Middle frontal gyrus (tissue), 1 donor: ENCODE measurements around the gene GSK3B.

Source experiments
- DNase-seq: peaks from one replicate; pipeline ENCODE4 v3.0.0-alpha.2; 2015; ENCODE audit warnings: low spot score; ENCODE audit errors: extremely low spot score

GSK3B gene

DNA sequence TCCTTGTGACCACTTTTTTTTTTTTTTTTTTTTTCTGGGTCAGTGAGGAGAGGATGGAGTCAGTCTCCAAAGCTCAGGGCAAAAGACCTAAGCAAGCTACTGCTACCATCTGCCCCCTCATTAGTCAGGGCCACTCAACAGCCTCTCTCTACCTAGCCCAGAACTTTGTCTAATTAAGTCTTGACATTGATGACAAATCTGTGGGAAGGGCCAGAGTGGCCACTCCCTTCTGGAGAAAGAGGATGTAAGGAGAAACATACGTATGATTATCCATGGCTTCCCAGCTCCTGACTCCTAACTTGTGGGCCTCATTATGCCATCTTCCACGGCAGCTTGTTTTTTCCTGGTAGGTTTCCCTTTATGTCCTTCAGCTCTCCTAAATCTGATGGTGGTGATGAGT lies 274.4 kb downstream of the GSK3B start:
- DNase-seq: no peak

DNA sequence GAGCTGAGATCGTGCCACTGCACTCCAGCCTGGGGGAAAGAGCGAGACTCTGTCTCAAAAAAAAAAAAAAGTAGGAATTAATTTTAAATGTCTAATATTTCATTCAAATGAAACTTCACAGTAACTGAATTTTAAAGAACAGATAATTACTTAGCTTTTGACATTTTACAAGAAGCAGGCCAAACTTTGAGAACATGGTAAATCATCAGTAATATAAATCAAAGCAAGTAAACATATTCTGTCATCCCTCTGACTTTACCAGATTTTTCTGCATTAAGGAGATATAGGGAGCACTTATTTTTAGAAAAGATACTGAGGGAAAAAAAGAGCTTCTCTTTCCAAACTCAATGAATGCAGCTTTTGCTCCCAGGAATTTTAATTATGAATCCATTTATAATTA lies 275.3 kb downstream of the GSK3B start:
- no peak for DNase-seq

DNA sequence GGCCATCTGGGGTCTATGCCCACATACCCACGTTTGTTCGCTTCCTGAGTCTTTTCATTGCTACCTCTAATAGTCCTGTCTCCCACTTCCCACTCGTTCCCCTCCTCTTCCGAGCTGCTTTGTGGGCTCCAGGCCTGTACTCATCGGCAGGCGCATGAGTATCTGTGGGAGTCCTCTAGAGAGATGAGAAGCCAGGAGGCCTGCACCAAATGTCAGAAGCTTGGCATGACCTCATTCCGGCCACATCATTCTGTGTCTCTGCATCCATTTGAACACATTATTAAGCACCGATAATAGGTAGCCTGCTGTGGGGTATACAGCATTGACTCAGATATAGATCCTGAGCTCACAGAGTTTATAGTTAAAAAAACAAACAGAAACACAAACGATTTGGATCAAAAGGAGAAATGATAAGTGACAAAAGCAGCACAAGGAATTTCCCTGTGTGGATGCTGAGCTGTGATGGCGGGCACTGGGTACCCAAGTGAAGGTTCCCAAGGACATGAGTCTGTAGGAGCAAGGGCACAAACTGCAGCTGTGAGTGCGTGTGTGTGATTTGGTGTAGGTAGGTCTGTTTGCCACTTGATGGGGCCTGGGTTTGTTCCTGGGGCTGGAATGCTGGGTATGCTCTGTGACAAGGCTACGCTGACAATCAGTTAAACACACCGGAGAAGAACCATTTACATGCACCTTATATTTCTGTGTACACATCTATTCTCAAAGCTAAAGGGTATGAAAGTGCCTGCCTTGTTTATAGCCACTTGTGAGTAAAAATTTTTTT lies 276.5 kb downstream of the GSK3B start:
- no peak for DNase-seq

DNA sequence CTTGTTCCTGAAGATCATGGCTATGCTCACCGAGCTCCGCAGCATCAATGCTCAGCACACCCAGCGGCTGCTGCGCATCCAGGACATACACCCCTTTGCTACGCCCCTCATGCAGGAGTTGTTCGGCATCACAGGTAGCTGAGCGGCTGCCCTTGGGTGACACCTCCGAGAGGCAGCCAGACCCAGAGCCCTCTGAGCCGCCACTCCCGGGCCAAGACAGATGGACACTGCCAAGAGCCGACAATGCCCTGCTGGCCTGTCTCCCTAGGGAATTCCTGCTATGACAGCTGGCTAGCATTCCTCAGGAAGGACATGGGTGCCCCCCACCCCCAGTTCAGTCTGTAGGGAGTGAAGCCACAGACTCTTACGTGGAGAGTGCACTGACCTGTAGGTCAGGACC lies 277.2 kb downstream of the GSK3B start:
- DNase-seq: no peak

DNA sequence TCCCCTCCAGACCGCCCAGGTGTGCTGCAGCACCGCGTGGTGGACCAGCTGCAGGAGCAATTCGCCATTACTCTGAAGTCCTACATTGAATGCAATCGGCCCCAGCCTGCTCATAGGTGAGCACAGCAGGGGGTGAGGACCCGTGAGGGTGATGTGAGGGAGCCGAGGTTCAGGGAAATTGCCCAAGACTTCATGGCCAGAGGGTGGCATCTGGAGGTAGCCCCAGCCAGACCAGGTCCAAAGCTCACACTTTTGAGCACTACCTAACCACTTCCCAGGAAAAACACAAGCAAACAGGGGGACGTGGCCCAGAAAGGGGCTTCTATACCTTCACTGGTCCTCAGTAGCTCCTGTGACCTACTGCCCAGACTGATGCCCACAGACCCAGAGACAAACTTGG lies 278.5 kb downstream of the GSK3B start:
- DNase-seq: no peak

DNA sequence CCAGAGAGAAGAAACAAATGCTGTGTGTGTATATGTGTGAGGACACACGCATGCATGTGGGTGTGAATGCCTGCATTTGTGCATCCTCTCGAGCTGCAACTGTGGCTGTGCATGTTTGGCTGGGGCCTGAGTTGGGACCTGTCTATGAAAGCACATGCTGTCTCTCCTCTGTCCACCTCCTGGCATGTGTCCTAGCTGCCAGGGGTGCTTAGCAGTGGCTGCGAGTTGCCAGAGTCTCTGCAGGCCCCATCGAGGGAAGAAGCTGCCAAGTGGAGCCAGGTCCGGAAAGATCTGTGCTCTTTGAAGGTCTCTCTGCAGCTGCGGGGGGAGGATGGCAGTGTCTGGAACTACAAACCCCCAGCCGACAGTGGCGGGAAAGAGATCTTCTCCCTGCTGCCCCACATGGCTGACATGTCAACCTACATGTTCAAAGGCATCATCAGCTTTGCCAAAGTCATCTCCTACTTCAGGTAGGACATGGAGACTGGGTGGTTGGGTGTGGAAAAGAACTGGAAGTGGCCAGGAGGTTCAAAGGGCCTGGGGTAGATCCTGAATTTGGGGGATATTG lies 281.7 kb downstream of the GSK3B start:
- DNase-seq: no peak

DNA sequence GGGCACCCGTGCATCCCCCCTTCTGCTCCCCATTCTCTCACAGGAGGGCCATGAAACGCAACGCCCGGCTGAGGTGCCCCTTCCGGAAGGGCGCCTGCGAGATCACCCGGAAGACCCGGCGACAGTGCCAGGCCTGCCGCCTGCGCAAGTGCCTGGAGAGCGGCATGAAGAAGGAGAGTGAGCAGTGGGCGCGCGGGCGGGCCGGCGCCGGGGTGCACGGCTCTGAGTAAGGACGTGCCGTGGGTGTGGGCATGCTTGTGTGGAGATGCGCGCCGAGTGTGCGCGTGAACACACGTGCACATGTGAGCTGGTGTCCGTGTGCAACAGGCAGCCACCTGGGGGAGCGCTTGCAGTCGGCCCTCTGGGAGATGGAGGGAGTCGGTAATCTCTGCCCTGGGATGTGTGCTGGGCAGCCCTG lies 284.2 kb downstream of the GSK3B start:
- no peak for DNase-seq

DNA sequence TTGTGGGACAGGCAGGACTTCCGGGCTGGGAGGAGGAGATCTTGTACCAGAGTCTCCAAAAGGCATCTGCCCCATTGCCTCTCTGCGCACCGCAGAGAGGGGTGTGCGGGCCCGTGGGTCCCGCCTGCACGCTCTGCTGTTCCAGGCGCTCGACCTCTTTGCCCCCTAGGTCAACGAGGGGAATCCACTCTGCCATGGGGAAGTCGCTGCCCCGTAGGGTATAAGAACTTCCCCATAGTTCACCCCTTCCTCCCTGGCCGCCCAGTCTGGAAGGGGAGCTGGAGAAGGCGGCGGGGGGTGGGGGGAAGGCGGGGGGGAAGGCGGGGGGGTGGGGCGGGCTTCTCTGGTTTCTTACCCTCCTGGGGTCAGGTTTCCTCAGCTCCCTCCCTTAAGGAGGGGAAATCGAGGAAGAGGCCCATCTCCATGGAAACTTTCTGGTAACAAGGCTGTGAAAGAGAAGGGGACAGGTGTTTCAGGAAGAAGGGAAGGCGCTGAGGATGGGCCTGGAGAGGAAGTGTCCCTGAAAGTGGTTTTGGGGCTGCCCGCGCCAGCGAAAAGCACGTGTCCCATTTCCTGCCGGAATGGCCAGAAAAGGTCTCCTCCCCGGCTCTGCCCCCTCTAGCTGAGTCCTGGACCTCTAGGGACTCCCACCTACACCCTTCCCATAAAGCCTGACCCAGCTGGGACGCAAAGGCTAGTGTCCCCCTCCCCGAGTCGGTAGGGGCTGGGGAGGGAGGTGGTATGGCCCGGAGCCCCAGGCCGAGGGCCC lies 284.8 kb downstream of the GSK3B start:
- DNase-seq: no peak

DNA sequence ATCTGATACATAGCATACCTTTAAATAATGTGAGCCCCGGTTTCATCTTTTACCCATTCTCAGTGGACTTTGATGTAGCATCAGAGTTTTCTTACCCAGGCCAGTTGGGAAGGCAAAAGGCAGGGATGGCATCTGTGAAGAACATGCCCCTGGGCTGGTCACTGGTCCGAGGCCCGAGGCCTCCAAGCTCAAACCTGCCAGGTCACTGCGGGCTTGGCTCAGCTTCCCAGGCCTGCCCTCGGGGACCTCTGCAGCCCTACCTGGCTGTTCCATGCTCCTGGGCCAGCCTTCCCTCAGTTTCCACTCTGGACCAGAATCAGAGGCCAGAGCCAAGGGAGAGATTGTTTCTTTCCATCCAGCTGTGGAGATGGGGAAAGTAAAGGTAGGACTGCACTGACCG lies 285.4 kb downstream of the GSK3B start:
- DNase-seq: no peak

DNA sequence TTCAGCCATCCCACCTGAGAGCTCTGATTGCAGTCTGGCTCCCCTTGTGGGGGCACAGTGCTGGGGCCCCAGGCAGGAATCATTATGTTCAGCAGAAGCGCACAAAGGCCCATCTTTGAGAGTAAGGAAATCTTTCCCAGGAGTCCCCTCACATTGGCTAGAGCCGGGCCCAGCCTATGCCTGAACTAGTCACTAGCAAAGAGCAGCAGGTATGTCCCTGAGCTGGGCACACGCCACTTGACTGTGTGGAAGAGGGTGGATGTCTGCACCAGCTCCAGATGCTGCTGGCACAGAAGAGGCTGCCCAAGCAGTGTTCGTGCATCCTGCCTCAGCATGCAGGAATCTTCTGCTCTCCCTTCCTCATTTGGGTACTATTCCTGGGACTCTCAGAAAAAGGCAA lies 286.0 kb downstream of the GSK3B start:
- no peak for DNase-seq

DNA sequence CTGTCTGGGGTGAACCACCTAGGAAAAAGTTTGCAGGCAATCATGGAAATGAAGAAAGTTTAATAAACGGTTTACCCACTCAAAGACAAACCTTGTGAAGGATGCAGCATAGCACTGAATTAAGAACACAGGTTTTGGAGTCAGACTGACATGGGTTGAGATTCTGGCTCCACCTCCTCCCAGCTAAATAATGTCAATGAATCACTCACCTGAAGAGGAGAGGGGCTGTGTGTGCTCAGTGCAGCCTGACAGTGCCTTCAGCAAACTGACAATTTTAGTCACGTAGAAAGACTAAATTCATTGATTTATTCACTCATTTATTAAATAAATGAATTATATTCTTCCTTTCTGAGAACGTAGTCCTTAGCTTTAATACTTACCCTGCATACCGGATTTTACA lies 293.4 kb downstream of the GSK3B start:
- DNase-seq: no peak

DNA sequence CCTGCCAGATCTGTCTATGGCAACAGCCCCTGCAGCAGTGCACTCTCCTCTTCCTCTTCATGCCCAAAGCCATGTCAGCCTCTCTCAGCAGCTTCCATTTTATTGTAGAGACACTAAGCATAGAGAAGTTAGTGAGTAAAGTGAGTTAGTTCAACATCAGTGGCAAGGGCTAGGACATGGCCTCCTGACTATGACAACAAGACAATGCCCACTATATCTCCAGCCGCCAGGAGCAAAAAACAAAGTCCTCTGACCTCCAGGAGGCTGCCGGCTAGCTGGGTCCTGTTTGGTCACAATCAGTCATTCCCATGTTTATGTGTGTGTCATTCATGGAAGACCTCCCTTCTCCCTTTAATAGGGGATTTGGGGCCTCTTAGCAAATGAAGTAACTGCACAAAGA lies 297.5 kb downstream of the GSK3B start:
- DNase-seq: no peak

DNA sequence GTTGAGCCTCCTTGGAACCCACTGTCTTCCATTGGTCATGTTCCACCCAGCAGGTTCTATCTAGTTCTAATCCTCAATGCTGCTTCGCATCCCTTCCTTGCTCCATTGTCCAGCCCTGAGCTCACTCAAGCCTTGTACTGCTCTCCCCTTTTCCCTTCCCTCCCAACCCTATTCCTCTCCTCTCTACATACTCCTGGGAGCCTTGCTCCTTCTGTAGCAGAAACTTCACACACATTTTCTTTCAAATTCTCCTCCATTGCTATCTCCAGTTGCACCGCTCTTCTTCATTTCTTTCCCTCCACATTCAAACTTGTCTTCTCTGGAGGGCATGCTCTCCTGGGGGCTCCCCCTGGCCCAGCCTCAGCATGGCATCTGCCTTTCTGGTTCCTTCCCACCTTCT lies 297.9 kb downstream of the GSK3B start:
- DNase-seq: no peak

DNA sequence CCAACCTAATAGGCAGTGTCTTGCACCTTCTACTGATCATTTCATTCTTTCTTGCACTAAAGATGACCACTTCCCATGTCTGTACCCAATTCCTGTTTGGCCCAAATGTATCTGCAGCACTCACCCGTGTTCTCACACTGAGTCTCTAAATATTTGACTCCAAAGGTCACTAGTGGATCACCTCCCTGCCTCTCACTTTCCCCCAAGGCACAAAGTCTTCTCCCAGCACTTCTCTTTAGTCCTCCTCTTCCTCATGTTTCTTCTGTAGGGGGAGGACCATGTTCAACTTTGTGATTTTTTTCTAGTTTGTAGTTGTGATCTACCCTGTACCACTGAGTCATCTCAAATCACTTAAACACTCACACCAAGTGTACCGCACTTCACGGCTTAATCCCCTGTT lies 298.4 kb downstream of the GSK3B start:
- no peak for DNase-seq

DNA sequence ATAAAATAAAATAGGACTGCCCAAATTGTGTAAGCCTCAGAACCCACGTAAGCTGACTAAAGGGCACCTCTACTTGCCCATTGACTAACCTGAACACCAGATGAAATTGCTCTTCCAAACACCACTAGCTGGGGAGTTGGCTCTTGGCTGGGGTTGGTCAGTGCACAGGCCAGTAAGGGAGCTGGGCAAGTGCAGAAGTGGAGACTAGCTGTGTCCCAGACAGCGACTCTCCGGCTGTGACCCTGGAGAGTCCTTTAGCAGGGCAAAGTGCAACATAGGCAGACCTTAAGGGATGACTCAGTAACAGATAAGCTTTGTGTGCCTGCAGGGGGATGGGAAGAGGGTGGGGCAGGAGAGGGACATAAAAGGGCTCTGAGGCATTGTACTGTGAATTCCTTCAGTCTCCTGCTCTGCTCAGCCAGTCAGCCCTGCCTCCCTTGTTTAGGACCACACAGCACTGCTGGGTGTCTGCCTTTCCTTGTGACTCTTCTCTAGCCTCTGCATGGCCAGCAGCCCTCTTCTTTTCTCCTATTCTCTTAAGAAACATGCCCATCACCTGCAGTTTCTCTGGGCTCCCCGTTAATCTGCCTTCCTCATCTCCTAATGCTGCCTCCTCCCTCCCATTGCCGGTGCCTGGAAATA lies 299.2 kb downstream of the GSK3B start:
- DNase-seq: no peak

DNA sequence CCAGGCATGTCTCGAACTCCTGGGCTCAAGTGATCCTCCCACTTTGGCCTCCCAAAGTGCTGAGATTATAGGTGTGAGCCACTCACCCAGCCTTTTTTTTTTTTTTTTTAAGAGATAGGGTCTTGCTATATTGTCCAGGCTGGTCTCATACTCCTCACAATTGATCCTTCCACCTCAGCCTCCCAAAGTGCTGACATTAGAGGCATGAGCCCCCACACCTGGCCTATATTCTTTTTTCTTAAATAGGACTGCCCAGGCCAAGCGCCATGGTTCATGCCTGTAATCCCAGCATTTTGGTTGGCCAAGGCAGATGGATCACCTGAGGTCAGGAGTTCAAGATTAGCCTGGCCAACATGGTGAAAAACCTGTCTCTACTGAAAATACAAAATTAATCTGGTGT lies 299.8 kb downstream of the GSK3B start:
- no peak for DNase-seq

DNA sequence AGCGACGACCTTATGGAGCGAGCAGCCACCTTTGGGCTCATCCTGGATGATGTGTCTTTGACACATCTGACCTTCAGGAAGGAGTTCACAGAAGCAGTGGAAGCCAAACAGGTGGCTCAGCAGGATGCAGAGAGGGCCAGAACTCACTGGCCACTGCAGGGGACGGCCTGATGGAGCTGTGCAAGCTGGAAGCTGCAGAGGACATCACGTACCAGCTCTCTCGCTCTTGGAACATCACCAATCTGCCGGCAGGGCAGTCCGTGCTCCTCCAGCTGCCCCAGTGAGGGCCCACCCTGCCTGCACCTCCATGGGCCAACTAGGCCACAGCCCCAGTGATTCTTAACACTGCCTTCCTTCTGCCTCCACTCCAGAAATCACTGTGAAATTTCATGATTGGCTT lies 302.0 kb downstream of the GSK3B start:
- no peak for DNase-seq

DNA sequence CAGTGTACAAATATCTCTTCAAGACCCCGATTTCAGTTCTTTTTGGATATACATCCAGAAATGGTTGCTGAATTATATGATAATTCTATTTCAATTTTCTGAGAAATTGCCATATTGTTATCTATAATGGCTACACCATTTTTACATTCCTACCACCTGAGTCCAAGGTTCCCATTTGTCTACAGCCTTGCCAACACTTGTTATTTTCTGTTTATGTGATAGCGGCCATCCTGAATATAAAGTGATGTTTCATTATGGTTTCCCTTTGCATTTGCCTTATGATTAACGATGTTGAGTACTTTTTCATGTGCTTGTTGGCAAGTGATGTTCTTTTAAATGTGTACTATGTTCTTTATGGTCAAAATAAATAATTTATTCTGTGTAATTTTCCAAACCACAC lies 303.9 kb downstream of the GSK3B start:
- DNase-seq: no peak

DNA sequence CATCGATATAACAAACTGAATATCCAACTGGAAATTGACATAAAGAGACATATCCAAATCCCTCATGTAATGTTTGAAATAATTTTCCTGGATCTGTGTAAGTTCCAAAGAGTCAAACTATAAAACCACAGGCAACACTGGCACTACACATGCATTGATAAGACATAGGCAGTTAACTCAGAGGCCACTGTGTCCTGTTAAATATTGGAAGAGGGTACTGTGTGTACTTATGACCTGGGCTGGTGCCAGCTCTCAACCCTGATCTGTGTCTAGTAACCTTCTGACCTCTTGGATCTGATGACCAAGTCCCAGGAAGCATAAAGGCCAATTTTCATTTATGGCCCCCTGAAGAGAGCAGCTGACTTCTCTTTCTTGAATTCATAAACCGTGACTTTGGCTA lies 307.8 kb downstream of the GSK3B start:
- DNase-seq: no peak

DNA sequence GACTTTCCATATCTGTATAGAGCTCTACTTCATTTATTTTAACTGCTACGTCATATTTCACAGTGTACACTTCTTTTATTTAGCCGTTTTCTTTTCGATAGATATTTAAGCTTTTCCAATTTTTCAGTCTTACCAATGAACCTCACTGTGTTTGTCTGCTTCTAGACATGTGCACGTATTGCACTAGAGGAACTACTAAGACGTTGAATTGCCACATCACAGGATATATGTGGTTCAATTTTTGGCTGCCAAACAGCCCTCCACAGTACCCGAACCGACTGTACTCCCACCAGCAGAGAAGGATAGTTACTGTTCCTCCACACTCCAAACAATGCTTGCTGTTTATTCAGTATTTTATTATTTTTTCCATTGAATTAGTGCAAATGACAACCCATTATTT lies 310.4 kb downstream of the GSK3B start:
- DNase-seq: no peak

DNA sequence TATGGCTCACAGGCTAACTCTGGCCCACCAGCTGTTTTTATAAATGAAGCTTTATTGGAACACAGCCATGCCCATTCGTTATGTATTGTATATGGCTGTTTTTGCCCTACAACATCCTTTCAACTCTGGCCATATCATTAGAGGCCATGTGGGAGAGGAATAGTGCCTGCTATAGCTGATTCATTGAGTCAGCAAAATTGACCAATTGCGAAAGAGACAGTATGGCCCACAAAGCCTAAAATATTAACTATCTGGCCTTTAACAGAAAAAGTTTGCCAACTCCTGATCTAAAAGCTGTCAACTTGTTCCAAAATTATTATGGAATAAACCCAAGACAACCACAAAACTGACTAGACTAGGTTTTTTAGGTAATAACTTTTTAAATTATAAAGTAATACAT lies 311.0 kb downstream of the GSK3B start:
- no peak for DNase-seq

DNA sequence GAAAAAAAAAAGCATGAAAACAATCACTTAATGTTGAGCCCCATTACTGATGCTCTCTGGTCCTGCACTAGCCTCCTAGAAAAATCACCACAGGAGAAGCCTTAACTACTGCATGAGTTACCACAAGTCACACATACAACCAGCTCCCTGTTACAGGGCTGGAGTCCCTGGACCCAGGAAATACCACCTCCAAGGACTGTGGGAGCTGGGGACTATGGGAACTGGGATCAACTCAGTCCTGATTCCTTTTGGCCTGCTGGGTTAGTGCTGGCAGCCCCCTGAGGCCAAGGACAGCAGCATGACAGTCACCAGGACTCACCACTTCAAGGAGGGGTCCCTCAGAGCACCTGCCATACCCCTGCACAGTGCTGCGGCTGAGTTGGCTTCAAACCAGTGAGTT lies 311.8 kb downstream of the GSK3B start:
- DNase-seq: no peak
